OCI-LY7 (cell line): ENCODE data around the gene CECR2. TPM values are rescaled to one million over a fixed set of nuclear protein-coding genes. Genes with fewer than 3 reads are reported as not detected.

Experiments used
- BruUV-seq: library from RNA; stranded (reverse); fragments of 400-500 nt; replicated peaks from 2 replicates; lab custom pipeline; 2021; lab: Mats Ljungman, UMichigan
- CTCF ChIA-PET: fragments of 300-600 bp; sonication (Branson Sonifier 250); formaldehyde crosslinking; loops from one replicate; lab custom pipeline; 2022; ENCODE audit warnings: antibody characterized with exemption; ENCODE audit not compliant: unreplicated experiment; lab: Charles Lee
- POLR2A ChIA-PET: fragments of 300-600 bp; sonication (Branson Sonifier 250); formaldehyde crosslinking; loops from one replicate; lab custom pipeline; 2022; ENCODE audit warnings: antibody characterized with exemption; lab: Charles Lee
- DNase-seq: peaks from one replicate; pipeline ENCODE4 v3.0.0-alpha.2; 2015; ENCODE audit warnings: low spot score
- H2AFZ ChIP-seq: fragments of 200-600 bp; sonication (generic), shearing (Covaris generic); 2 replicates; pipeline ENCODE4 v1.6.1; 2014; ENCODE audit warnings: mild to moderate bottlenecking, antibody characterized with exemption, low read length, moderate library complexity
- H3K27ac ChIP-seq: fragments of 200-600 bp; sonication (generic); 2 replicates; pipeline ENCODE4 v1.5.1; 2014; ENCODE audit warnings: mixed run types, low read depth, mild to moderate bottlenecking, moderate library complexity, low read length, inconsistent platforms; ENCODE audit not compliant: poor library complexity, severe bottlenecking
- H3K36me3 ChIP-seq: fragments of 200-600 bp; sonication (generic); 2 replicates; pipeline ENCODE4 v1.6.1; 2014; ENCODE audit warnings: mild to moderate bottlenecking, antibody characterized with exemption, low read length, moderate library complexity, mixed read lengths; ENCODE audit not compliant: insufficient read depth
- H3K4me1 ChIP-seq: fragments of 200-600 bp; sonication (generic); 2 replicates; pipeline ENCODE4 v1.5.1; 2014; ENCODE audit warnings: mild to moderate bottlenecking, low read length; ENCODE audit not compliant: insufficient read depth, poor library complexity, severe bottlenecking
- H3K4me2 ChIP-seq: fragments of 200-600 bp; sonication (generic); 2 replicates; pipeline ENCODE4 v1.6.1; 2014; ENCODE audit warnings: mild to moderate bottlenecking, low read length
- H3K4me3 ChIP-seq: fragments of 200-600 bp; sonication (generic); 2 replicates; pipeline ENCODE4 v1.5.1; 2014; ENCODE audit warnings: mild to moderate bottlenecking, low read depth, low read length; ENCODE audit not compliant: poor library complexity, severe bottlenecking
- H3K79me2 ChIP-seq: fragments of 200-600 bp; sonication (generic); 2 replicates; pipeline ENCODE4 v1.6.1; 2016; ENCODE audit warnings: low read depth, mild to moderate bottlenecking, low read length, moderate library complexity, mixed read lengths; ENCODE audit not compliant: insufficient read depth
- H3K9me2 ChIP-seq: fragments of 200-600 bp; sonication (generic); 2 replicates; pipeline ENCODE4 v1.6.1; 2016; ENCODE audit warnings: mild to moderate bottlenecking, low read length, mixed read lengths; ENCODE audit not compliant: insufficient read depth
- H3K9me3 ChIP-seq: fragments of 200-600 bp; sonication (generic); 2 replicates; pipeline ENCODE4 v1.6.1; 2014; ENCODE audit warnings: mild to moderate bottlenecking, mixed run types, low read length, mixed read lengths
- H4K20me1 ChIP-seq: fragments of 200-600 bp; sonication (generic); 2 replicates; pipeline ENCODE4 v1.6.1; 2014; ENCODE audit warnings: mild to moderate bottlenecking, antibody characterized with exemption, low read length, moderate library complexity, mixed read lengths; ENCODE audit not compliant: insufficient read depth
- EZH2phosphoT487 ChIP-seq: fragments of 200-600 bp; sonication (generic); IDR thresholded peaks from 2 replicates; pipeline ENCODE4 v1.6.1; 2018; ENCODE audit warnings: low read depth, borderline replicate concordance, mild to moderate bottlenecking, mixed run types, antibody characterized with exemption, low read length, moderate library complexity, mixed read lengths
- intact Hi-C: fragments of 100-400 bp; cut with micrococcal nuclease; formaldehyde crosslinking; loops from one replicate; pipeline ENCODE4 v1.10.0; 2022; ENCODE audit not compliant: unreplicated experiment
- total RNA-seq, 2 experiments: library from RNA; depleted of rRNA in 1 of 2; stranded (reverse); fragments of >200 nt in 1 of 2; shearing (Covaris generic) in 1 of 2; gene quantifications; 2 replicates each; pipeline ENCODE4 v1.2.3, GENCODE V29; 2014 to 2022
- TF ChIP-seq, protein P1 (sequence below): fragments of 200-600 bp; sonication (generic); conservative IDR thresholded peaks from 2 replicates; pipeline ENCODE4 v1.5.1; 2014; ENCODE audit warnings: mild to moderate bottlenecking, antibody characterized with exemption, low read length, moderate library complexity, mixed read lengths

Gene CECR2
- total RNA-seq, 2 experiments from 2014 or later: 0.09 to 0.53 TPM

DNA sequence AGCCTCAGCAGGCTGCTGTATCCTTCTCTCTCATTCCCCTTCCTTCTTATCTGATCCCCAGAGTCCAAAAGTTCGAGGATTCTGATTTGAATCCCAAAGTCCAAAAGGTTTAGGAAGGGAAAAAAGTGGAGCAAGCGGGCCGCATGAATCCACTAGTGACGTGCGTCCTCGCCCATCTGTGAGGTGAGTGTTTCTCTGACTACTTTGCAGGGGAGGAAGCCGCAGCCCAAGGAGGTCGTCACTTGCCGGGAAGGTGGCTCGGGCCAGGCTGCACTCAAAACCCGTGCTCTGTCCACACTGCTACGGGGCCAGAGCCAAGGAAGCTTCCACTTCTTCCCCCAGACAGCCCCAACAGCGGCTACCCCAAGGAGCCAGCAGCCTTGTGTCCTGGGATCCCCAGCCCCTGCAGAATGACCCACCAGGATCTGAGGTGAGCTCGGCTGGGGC, 210.3 kb downstream of the CECR2 start:
- Histone ChIP-seq H3K36me3 (no peaks in the 10 kb centered on the region), H3K9me3 (no peaks in the 10 kb centered on the region), H3K4me3 (no peak overlapping the region), H3K27ac (no peak overlapping the region), H3K9me2 (no peaks in the 10 kb centered on the region), H3K79me2 (no peaks in the 10 kb centered on the region), H4K20me1 (no peaks in the 10 kb centered on the region), H3K4me1 (no peaks in the 10 kb centered on the region), H2AFZ (no peak overlapping the region), H3K4me2 (no peak overlapping the region)
- BruUV-seq: no TSS peak
- ChIA-PET CTCF (no interaction called here), POLR2A (no interaction called here)
- intact Hi-C loops: no loop called here
- TF ChIP-seq EZH2phosphoT487: no peak
- TF ChIP-seq, protein P1, sequence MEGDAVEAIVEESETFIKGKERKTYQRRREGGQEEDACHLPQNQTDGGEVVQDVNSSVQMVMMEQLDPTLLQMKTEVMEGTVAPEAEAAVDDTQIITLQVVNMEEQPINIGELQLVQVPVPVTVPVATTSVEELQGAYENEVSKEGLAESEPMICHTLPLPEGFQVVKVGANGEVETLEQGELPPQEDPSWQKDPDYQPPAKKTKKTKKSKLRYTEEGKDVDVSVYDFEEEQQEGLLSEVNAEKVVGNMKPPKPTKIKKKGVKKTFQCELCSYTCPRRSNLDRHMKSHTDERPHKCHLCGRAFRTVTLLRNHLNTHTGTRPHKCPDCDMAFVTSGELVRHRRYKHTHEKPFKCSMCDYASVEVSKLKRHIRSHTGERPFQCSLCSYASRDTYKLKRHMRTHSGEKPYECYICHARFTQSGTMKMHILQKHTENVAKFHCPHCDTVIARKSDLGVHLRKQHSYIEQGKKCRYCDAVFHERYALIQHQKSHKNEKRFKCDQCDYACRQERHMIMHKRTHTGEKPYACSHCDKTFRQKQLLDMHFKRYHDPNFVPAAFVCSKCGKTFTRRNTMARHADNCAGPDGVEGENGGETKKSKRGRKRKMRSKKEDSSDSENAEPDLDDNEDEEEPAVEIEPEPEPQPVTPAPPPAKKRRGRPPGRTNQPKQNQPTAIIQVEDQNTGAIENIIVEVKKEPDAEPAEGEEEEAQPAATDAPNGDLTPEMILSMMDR: no peak
- no peak for DNase-seq

DNA sequence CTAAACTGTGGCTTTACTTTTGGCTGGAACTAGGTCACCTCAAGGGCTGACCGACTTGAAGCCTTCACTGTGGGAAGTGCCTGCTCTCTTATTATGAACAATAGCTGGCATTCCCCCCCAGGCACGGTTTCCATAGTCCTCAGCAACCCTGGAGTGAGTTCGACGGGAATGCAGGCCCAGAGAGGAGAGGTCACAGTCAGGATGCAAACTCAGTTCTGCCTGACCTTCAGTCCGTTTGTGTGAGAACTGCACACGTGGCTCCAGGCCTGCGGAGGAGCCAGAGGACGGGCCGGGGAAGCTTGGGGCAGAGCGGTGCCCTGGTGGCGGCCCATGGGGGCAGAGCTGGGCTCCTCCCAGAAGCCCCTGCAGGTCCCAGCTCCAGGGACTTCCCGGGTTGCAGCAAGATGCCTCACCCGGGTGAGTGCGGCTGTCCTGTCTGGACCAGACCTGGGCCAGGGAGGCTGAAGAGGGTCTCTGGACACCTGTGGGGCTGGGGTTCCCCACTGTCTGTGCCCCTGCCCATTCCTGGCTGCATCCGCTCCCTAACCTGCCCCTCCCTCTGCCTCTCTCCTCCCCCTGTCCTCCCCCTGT, 211.3 kb downstream of the CECR2 start:
- no peaks in the 10 kb centered on the region for H3K79me2 ChIP-seq
- H3K27ac ChIP-seq: no peak overlapping the region
- intact Hi-C loops: no loop called here
- H3K4me3 ChIP-seq: no peak overlapping the region
- no peak overlapping the region for H2AFZ ChIP-seq
- no TSS peak for BruUV-seq
- POLR2A ChIA-PET: interaction anchor here (0.6 to 0.9 kb wide), 2 partner anchors 14 to 899 kb away, joined by 3 to 5 read pairs; no protein-coding TSS in a partner anchor
- H3K9me2 ChIP-seq: no peaks in the 10 kb centered on the region
- CTCF ChIA-PET: no interaction called here
- no peaks in the 10 kb centered on the region for H3K9me3 ChIP-seq
- TF ChIP-seq EZH2phosphoT487: no peak
- TF ChIP-seq, protein P1: no peak
- DNase-seq: no peak
- no peak overlapping the region for H3K4me2 ChIP-seq
- H4K20me1 ChIP-seq: no peaks in the 10 kb centered on the region
- H3K4me1 ChIP-seq: no peaks in the 10 kb centered on the region
- no peaks in the 10 kb centered on the region for H3K36me3 ChIP-seq

DNA sequence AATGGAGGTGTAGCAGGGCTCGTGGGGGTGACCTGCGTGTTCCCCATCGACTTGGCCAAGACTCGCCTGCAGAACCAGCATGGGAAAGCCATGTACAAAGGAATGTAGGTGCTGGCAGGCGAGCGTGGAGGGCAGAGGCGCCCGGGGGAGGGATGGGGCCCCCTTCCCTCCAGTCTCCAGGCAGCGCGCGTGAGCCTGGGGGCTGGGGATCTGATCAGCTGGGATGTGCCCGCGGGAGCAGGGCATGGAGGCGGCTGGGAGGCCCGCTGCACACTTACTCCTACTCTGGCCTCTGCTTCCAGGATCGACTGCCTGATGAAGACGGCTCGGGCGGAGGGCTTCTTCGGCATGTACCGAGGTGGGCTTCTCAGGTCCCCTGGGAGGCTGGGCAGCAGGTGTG, 211.8 kb downstream of the CECR2 start:
- no peak for TF ChIP-seq EZH2phosphoT487
- TF ChIP-seq, protein P1: no peak
- no peaks in the 10 kb centered on the region for H3K4me1 ChIP-seq
- no peak overlapping the region for H3K4me3 ChIP-seq
- H3K9me2 ChIP-seq: no peaks in the 10 kb centered on the region
- H3K79me2 ChIP-seq: no peaks in the 10 kb centered on the region
- no peak for DNase-seq
- H2AFZ ChIP-seq: no peak overlapping the region
- H3K36me3 ChIP-seq: no peaks in the 10 kb centered on the region
- BruUV-seq: no TSS peak
- intact Hi-C loops: no loop called here
- H3K4me2 ChIP-seq: no peak overlapping the region
- ChIA-PET CTCF (no interaction called here), POLR2A (no interaction called here)
- no peaks in the 10 kb centered on the region for H3K9me3 ChIP-seq
- H4K20me1 ChIP-seq: no peaks in the 10 kb centered on the region
- no peak overlapping the region for H3K27ac ChIP-seq
